ENCODE results near the gene PIBF1. TPM values are rescaled to one million over a fixed set of nuclear protein-coding genes. Genes with fewer than 3 reads are reported as not detected.
"Not testable (repeated sequence)": the region's sequence is repeated elsewhere in the genome, so short reads cannot be mapped to it uniquely, and the experiment has no call there.

PIBF1 gene
- total RNA-seq, 4 donors from 2014 or later, result 21.0 to 159 (median 36.4) TPM

GRCh38 chr13:72932250-72932649 is 150.3 kb downstream of the PIBF1 start:
- no peak for TF ChIP-seq POLR2A (IDR thresholded peaks at IDR 0.05)
- TF ChIP-seq CTCF (IDR thresholded peaks at IDR 0.05), result no peak
- DNase-seq, result no peak
- Histone ChIP-seq H3K36me3 (peaks cover 0 to 25% (median 0%) of the 10 kb centered on the region in 3 donors), H3K27me3 (no peaks in the 10 kb centered on the region), H3K4me3 (no peak overlapping the region), H3K4me1 (no peaks in the 10 kb centered on the region), H3K9me3 (no peaks in the 10 kb centered on the region), H3K27ac (no peak overlapping the region)

GRCh38 chr13:72946267-72946666 is 164.3 kb downstream of the PIBF1 start:
- not testable (repeated sequence) for H3K4me1 ChIP-seq, DNase-seq, H3K27me3 ChIP-seq, H3K27ac ChIP-seq, H3K9me3 ChIP-seq, H3K4me3 ChIP-seq, H3K36me3 ChIP-seq

- Histone ChIP-seq H3K9me3 (no peaks in the 10 kb centered on the region), H3K27ac (peak overlapping the region in 1 of 4 donors; percentile 47), H3K4me1 (peaks cover 0 to 9% (median 0%) of the 10 kb centered on the region in 4 donors), H3K36me3 (no peaks in the 10 kb centered on the region), H3K4me3 (no peak overlapping the region), H3K27me3 (no peaks in the 10 kb centered on the region)
- no peak for DNase-seq
- TF ChIP-seq CTCF (IDR thresholded peaks at IDR 0.05) (peak in 3 of 6 experiments; percentile 50 to 58 (median 52)), POLR2A (IDR thresholded peaks at IDR 0.05) (no peak)
Observed at GRCh38 chr13:72952529-72953141, 170.7 kb downstream of the PIBF1 start.

- H3K27ac ChIP-seq, result peak overlapping the region in 1 of 4 donors; percentile 47
- peak in 2 of 3 donors; percentile 73 to 78 for DNase-seq
- H3K4me1 ChIP-seq, result peaks cover 0 to 9% (median 0%) of the 10 kb centered on the region in 4 donors
- H3K9me3 ChIP-seq, result no peaks in the 10 kb centered on the region
- no peak for TF ChIP-seq CTCF (IDR thresholded peaks at IDR 0.05)
- no peak for TF ChIP-seq POLR2A (IDR thresholded peaks at IDR 0.05)
- no peak overlapping the region for H3K4me3 ChIP-seq
- no peaks in the 10 kb centered on the region for H3K36me3 ChIP-seq
- H3K27me3 ChIP-seq, result no peaks in the 10 kb centered on the region
Observed at GRCh38 chr13:72953391-72953965, 171.5 kb downstream of the PIBF1 start.

GRCh38 chr13:72959643-72960042 is 177.7 kb downstream of the PIBF1 start:
- H3K9me3 ChIP-seq, result no peaks in the 10 kb centered on the region
- TF ChIP-seq CTCF (IDR thresholded peaks at IDR 0.05) (no peak), POLR2A (IDR thresholded peaks at IDR 0.05) (no peak)
- H3K36me3 ChIP-seq, result no peaks in the 10 kb centered on the region
- H3K4me3 ChIP-seq, result no peak overlapping the region
- H3K27me3 ChIP-seq, result no peaks in the 10 kb centered on the region
- H3K4me1 ChIP-seq, result peaks cover 0 to 6% (median 0%) of the 10 kb centered on the region in 4 donors
- no peak for DNase-seq
- H3K27ac ChIP-seq, result no peak overlapping the region

GRCh38 chr13:72960114-72960513 is 178.2 kb downstream of the PIBF1 start:
- TF ChIP-seq CTCF (IDR thresholded peaks at IDR 0.05), result no peak
- no peak for TF ChIP-seq POLR2A (IDR thresholded peaks at IDR 0.05)
- no peaks in the 10 kb centered on the region for H3K27me3 ChIP-seq
- no peak for DNase-seq
- peak overlapping the region in 2 of 4 donors; percentile 23 to 33 for H3K27ac ChIP-seq
- no peaks in the 10 kb centered on the region for H3K9me3 ChIP-seq
- H3K36me3 ChIP-seq, result no peaks in the 10 kb centered on the region
- H3K4me3 ChIP-seq, result no peak overlapping the region
- H3K4me1 ChIP-seq, result peaks cover 0 to 6% (median 0%) of the 10 kb centered on the region in 4 donors
